Caco-2 (cell line): Measurements from ENCODE around the gene MYH4. TPM values are rescaled to one million over a fixed set of nuclear protein-coding genes. Genes with fewer than 3 reads are reported as not detected.

Experiments
- Bru-seq: library from RNA; stranded (reverse); fragments of 400-500 nt; gene quantifications from one replicate; lab custom pipeline; 2021; lab: Mats Ljungman, UMichigan
- BruChase-seq, 2 experiments: library from RNA; stranded (reverse); fragments of 400-500 nt; gene quantifications; one replicate each; lab custom pipeline; 2021; lab: Mats Ljungman, UMichigan
- BruUV-seq: library from RNA; stranded (reverse); fragments of 400-500 nt; replicated peaks from 2 replicates; lab custom pipeline; 2021; lab: Mats Ljungman, UMichigan
- CTCF ChIA-PET: fragments of 300-600 bp; sonication (Branson Sonifier 250); formaldehyde crosslinking; loops from one replicate; lab custom pipeline; 2022; ENCODE audit warnings: antibody characterized with exemption; lab: Charles Lee
- POLR2A ChIA-PET: fragments of 300-600 bp; sonication (Branson Sonifier 250); formaldehyde crosslinking; loops from one replicate; lab custom pipeline; 2022; ENCODE audit warnings: antibody characterized with exemption; lab: Charles Lee
- DNase-seq, 2 experiments: peaks; one replicate each; pipeline versions ENCODE4 v3.0.0 to v3.0.0-alpha.2; 2020 to 2022
- H3K27me3 ChIP-seq: replicated peaks from 2 replicates; pipeline ENCODE4 v1.6.0; 2011; ENCODE audit warnings: low read length; ENCODE audit not compliant: control insufficient read depth, insufficient read depth
- H3K36me3 ChIP-seq: 2 replicates; pipeline ENCODE4 v1.5.1; 2011; ENCODE audit warnings: low read length; ENCODE audit not compliant: control insufficient read depth, insufficient read depth
- H3K4me1 ChIP-seq: fragments of 250-450 bp; sonication (Bioruptor Pico); 2 replicates; pipeline ENCODE4 v1.5.1; 2020; ENCODE audit warnings: mild to moderate bottlenecking
- H3K4me3 ChIP-seq: 2 replicates; pipeline ENCODE4 v1.5.1; 2011; ENCODE audit warnings: low read depth, mild to moderate bottlenecking, control low read depth, low read length
- H3K9me3 ChIP-seq: fragments of 250-450 bp; sonication (Bioruptor Pico); 2 replicates; pipeline ENCODE4 v1.5.1; 2020; ENCODE audit warnings: mild to moderate bottlenecking, moderate library complexity
- H3K27ac Mint-ChIP-seq: one replicate; pipeline ENCODE4 v1.8.0; 2022; ENCODE audit warnings: mixed read lengths; ENCODE audit not compliant: unreplicated experiment
- H3K27me3 Mint-ChIP-seq: one replicate; pipeline ENCODE4 v1.8.0; 2022; ENCODE audit warnings: mixed read lengths; ENCODE audit not compliant: insufficient read depth, unreplicated experiment
- H3K36me3 Mint-ChIP-seq: one replicate; pipeline ENCODE4 v1.8.0; 2022; ENCODE audit warnings: mild to moderate bottlenecking, mixed read lengths; ENCODE audit not compliant: insufficient read depth, unreplicated experiment
- H3K4me1 Mint-ChIP-seq: one replicate; pipeline ENCODE4 v1.8.0; 2022; ENCODE audit warnings: low read depth, mixed read lengths; ENCODE audit not compliant: unreplicated experiment
- H3K4me3 Mint-ChIP-seq: one replicate; pipeline ENCODE4 v1.8.0; 2022; ENCODE audit warnings: mild to moderate bottlenecking, moderate library complexity, mixed read lengths; ENCODE audit not compliant: unreplicated experiment
- H3K9me3 Mint-ChIP-seq: one replicate; pipeline ENCODE4 v1.8.0; 2022; ENCODE audit warnings: mixed read lengths; ENCODE audit not compliant: unreplicated experiment
- CTCF ChIP-seq, 2 experiments: fragments of 200-600 bp in 1 of 2; IDR thresholded peaks; 1 replicate in 1 of 2; 2 replicates in 1 of 2; pipeline versions ENCODE4 v1.5.1 to v1.8.0; 2011 to 2022; ENCODE audit warnings: antibody characterized with exemption in 1 of 2, control low read depth in 1 of 2, inconsistent platforms in 1 of 2, low read depth in 1 of 2, low read length in 1 of 2, mild to moderate bottlenecking in 1 of 2, moderate library complexity in 1 of 2; ENCODE audit not compliant: insufficient read depth in 1 of 2, severe bottlenecking in 1 of 2, unreplicated experiment in 1 of 2
- intact Hi-C: fragments of 100-400 bp; cut with micrococcal nuclease; formaldehyde crosslinking; loops from one replicate; pipeline ENCODE4 v1.10.0; 2022; ENCODE audit not compliant: unreplicated experiment
- long read RNA-seq: library from polyadenylated mRNA; stranded (forward); transcript quantifications from one replicate; pipeline ENCODE4 v2.0.0, GENCODE V29; 2022
- total RNA-seq: library from RNA; stranded (reverse); gene quantifications from 2 replicates; pipeline ENCODE4 v1.2.3, GENCODE V29; 2022

The MYH4 gene
- total RNA-seq (0.05 and 0.12 TPM in 2 replicates), Bru-seq, nascent RNA (percentile 18 among the genes with signal in this experiment), BruChase-seq, experiment 1, labeled RNA remaining after a 2-hour chase (percentile 6 among the genes with signal in this experiment), BruChase-seq, experiment 2, labeled RNA remaining after a 6-hour chase (percentile 21 among the genes with signal in this experiment)
- long read RNA-seq, partial matches to known transcripts: 1 of 1 reads
- long read RNA-seq, other reads (novel, unspliced or antisense): 0 of 1 reads

- no peaks in the 10 kb centered on the region for H3K4me1 ChIP-seq
- no peaks in the 10 kb centered on the region for H3K36me3 ChIP-seq
- ChIA-PET POLR2A (no interaction called here), CTCF (no interaction called here)
- H3K9me3 ChIP-seq: no peaks in the 10 kb centered on the region
- no peak within 1 kb of the TSS for H3K27ac Mint-ChIP-seq
- intact Hi-C loops: no loop called here
- no peak within 1 kb of the TSS for H3K4me3 Mint-ChIP-seq
- BruUV-seq: no TSS peak
- no peaks in the 10 kb centered on the region for H3K27me3 ChIP-seq
- no peaks in the 10 kb centered on the region for H3K4me1 Mint-ChIP-seq
- no peak within 1 kb of the TSS for H3K4me3 ChIP-seq
- H3K36me3 Mint-ChIP-seq: no peaks in the 10 kb centered on the region
- TF ChIP-seq CTCF (IDR thresholded peaks at IDR 0.05; ENCODE audit: insufficient read depth in 1 of 2, low read depth in 1 of 2, low read length in 1 of 2, severe bottlenecking in 1 of 2, unreplicated experiment in 1 of 2): no peak
- no peaks in the 10 kb centered on the region for H3K9me3 Mint-ChIP-seq
- no peaks in the 10 kb centered on the region for H3K27me3 Mint-ChIP-seq
- no peak for DNase-seq
Measured at GRCh38 chr17:10469459-10469858, at the start of gene MYH4. MYH4 (minus strand) TSS chr17:10469559; CDS start chr17:10466745, 2,814 bp downstream.

GRCh38 chr17:10518271-10519037 lies 49.1 kb upstream of the MYH4 start, which contains the start of gene MYH1:
MYH1 (minus strand) TSS chr17:10518542; CDS start chr17:10516642, 1,900 bp downstream.
- no peaks in the 10 kb centered on the region for H3K36me3 Mint-ChIP-seq
- TF ChIP-seq CTCF (IDR thresholded peaks at IDR 0.05; ENCODE audit: insufficient read depth in 1 of 2, low read depth in 1 of 2, low read length in 1 of 2, severe bottlenecking in 1 of 2, unreplicated experiment in 1 of 2): no peak
- no peaks in the 10 kb centered on the region for H3K9me3 ChIP-seq
- no peaks in the 10 kb centered on the region for H3K36me3 ChIP-seq
- H3K27ac Mint-ChIP-seq: no peak within 1 kb of the TSS
- H3K27me3 ChIP-seq: no peaks in the 10 kb centered on the region
- no peak within 1 kb of the TSS for H3K4me3 ChIP-seq
- ChIA-PET POLR2A (no interaction called here), CTCF (interaction anchor here (0.7 kb wide), 1 partner anchor 193 kb away, joined by 4 read pairs; no protein-coding TSS in a partner anchor)
- no peak for DNase-seq
- no peaks in the 10 kb centered on the region for H3K27me3 Mint-ChIP-seq
- H3K4me1 Mint-ChIP-seq: no peaks in the 10 kb centered on the region
- intact Hi-C loops: no loop called here
- H3K9me3 Mint-ChIP-seq: no peaks in the 10 kb centered on the region
- H3K4me1 ChIP-seq: no peaks in the 10 kb centered on the region
- BruUV-seq: no TSS peak
- H3K4me3 Mint-ChIP-seq: no peak within 1 kb of the TSS

GRCh38 chr17:10516638-10517037 lies 47.3 kb upstream of the MYH4 start:
- no peak overlapping the region for H3K4me3 ChIP-seq
- no peaks in the 10 kb centered on the region for H3K4me1 ChIP-seq
- CTCF ChIA-PET: no interaction called here
- no peak for TF ChIP-seq CTCF (IDR thresholded peaks at IDR 0.05; ENCODE audit: insufficient read depth in 1 of 2, low read depth in 1 of 2, low read length in 1 of 2, severe bottlenecking in 1 of 2, unreplicated experiment in 1 of 2)
- BruUV-seq: no TSS peak
- H3K36me3 ChIP-seq: no peaks in the 10 kb centered on the region
- Mint-ChIP-seq H3K9me3 (no peaks in the 10 kb centered on the region), H3K4me3 (no peak overlapping the region), H3K27ac (no peak overlapping the region), H3K27me3 (no peaks in the 10 kb centered on the region), H3K4me1 (no peaks in the 10 kb centered on the region), H3K36me3 (no peaks in the 10 kb centered on the region)
- no peaks in the 10 kb centered on the region for H3K9me3 ChIP-seq
- H3K27me3 ChIP-seq: no peaks in the 10 kb centered on the region
- POLR2A ChIA-PET: no interaction called here
- no peak for DNase-seq
- intact Hi-C loops: no loop called here
